OCI-LY1 (cell line): ENCODE measurements around the gene SLC25A21.

Experiments
- H2AFZ ChIP-seq: fragments of 200-600 bp; sonication (generic), shearing (Covaris generic); 2 replicates; pipeline ENCODE4 v1.6.0; 2014; ENCODE audit warnings: antibody characterized with exemption, mild to moderate bottlenecking, low read length
- H3F3A ChIP-seq: fragments of 200-600 bp; sonication (generic), shearing (Covaris generic); 2 replicates; pipeline ENCODE4 v1.6.0; 2014; ENCODE audit warnings: mild to moderate bottlenecking, antibody characterized with exemption, low read length, moderate library complexity; ENCODE audit not compliant: insufficient read depth
- H3K27ac ChIP-seq: fragments of 200-600 bp; sonication (generic); 2 replicates; pipeline ENCODE4 v1.5.1; 2014; ENCODE audit warnings: low read length, mixed run types, mild to moderate bottlenecking, low read depth; ENCODE audit not compliant: poor library complexity, severe bottlenecking
- H3K27me3 ChIP-seq: fragments of 200-600 bp; sonication (generic); 2 replicates; pipeline ENCODE4 v1.6.0; 2014; ENCODE audit warnings: antibody characterized with exemption, mild to moderate bottlenecking, low read length, moderate library complexity; ENCODE audit not compliant: insufficient read depth
- H3K36me3 ChIP-seq: fragments of 200-600 bp; sonication (generic); 2 replicates; pipeline ENCODE4 v1.6.1; 2014; ENCODE audit warnings: mild to moderate bottlenecking, antibody characterized with exemption, low read length, moderate library complexity, mixed read lengths; ENCODE audit not compliant: insufficient read depth
- H3K4me1 ChIP-seq: fragments of 200-600 bp; sonication (generic); 2 replicates; pipeline ENCODE4 v1.5.1; 2014; ENCODE audit warnings: mild to moderate bottlenecking, low read length, moderate library complexity; ENCODE audit not compliant: insufficient read depth, severe bottlenecking
- H3K4me2 ChIP-seq: fragments of 200-600 bp; sonication (generic), shearing (Covaris generic); 2 replicates; pipeline ENCODE4 v1.6.1; 2014; ENCODE audit warnings: low read length
- H3K4me3 ChIP-seq: fragments of 200-600 bp; sonication (generic); 2 replicates; pipeline ENCODE4 v1.5.1; 2014; ENCODE audit warnings: low read length, low read depth, mild to moderate bottlenecking, mixed read lengths; ENCODE audit not compliant: poor library complexity, severe bottlenecking
- H3K79me2 ChIP-seq: fragments of 200-600 bp; shearing (Covaris generic); 2 replicates; pipeline ENCODE4 v1.6.1; 2016; ENCODE audit warnings: mixed run types, low read length, mixed read lengths; ENCODE audit not compliant: insufficient read depth
- H3K9ac ChIP-seq: fragments of 200-600 bp; sonication (generic), shearing (Covaris generic); 2 replicates; pipeline ENCODE4 v1.6.1; 2014; ENCODE audit warnings: mild to moderate bottlenecking, low read length, mixed read lengths
- H3K9me2 ChIP-seq: fragments of 200-600 bp; sonication (generic), shearing (Covaris generic); 2 replicates; pipeline ENCODE4 v1.6.1; 2014; ENCODE audit warnings: low read depth, mild to moderate bottlenecking, low read length, mixed read lengths
- H3K9me3 ChIP-seq: fragments of 200-600 bp; shearing (Covaris generic); 2 replicates; pipeline ENCODE4 v1.6.1; 2014; ENCODE audit warnings: low read length, mixed read lengths
- H4K20me1 ChIP-seq: fragments of 200-600 bp; sonication (generic), shearing (Covaris generic); 2 replicates; pipeline ENCODE4 v1.6.0; 2016; ENCODE audit warnings: mild to moderate bottlenecking, low read length; ENCODE audit not compliant: insufficient read depth
- CTCF ChIP-seq: fragments of 200-600 bp; sonication (generic), shearing (Covaris generic); IDR thresholded peaks from 2 replicates; pipeline ENCODE4 v1.5.1; 2017; ENCODE audit warnings: mild to moderate bottlenecking, antibody characterized with exemption, low read length, moderate library complexity, mixed read lengths
- EZH2 ChIP-seq: fragments of 200-600 bp; sonication (generic), shearing (Covaris generic); IDR thresholded peaks from 2 replicates; pipeline ENCODE4 v1.8.0; 2017; ENCODE audit warnings: borderline replicate concordance, mixed run types, mild to moderate bottlenecking, antibody characterized with exemption, low read length, moderate library complexity, mixed read lengths

Gene SLC25A21

DNA sequence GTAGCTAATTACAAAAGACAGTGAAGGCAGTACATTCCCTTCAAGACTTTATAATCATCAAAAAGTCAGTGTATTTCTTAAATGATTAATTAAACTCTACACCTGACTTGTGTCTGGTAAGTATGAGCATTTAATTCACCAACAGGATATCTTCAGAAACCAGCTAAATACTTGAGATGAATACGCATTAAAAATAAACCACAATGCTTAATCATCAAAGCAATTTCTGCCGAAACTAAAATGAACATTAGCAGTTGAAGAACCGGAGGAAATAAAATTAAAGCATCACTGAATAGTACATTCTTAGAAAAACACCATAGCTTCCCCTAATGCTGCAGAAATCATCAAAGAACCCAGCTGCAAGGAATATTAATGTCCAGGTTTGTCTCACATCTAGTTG is 32.7 kb downstream of the SLC25A21 start:
- Histone ChIP-seq H4K20me1 (no peaks in the 10 kb centered on the region), H3K4me3 (no peak overlapping the region), H3K9ac (no peak overlapping the region), H3F3A (no peaks in the 10 kb centered on the region), H3K9me2 (no peaks in the 10 kb centered on the region), H2AFZ (no peak overlapping the region), H3K79me2 (no peaks in the 10 kb centered on the region), H3K4me2 (no peak overlapping the region), H3K4me1 (no peaks in the 10 kb centered on the region), H3K36me3 (no peaks in the 10 kb centered on the region), H3K27me3 (no peaks in the 10 kb centered on the region), H3K9me3 (no peaks in the 10 kb centered on the region), H3K27ac (no peak overlapping the region)
- TF ChIP-seq EZH2 (no peak), CTCF (no peak)

- H3K9me2 ChIP-seq = no peaks in the 10 kb centered on the region
- no peaks in the 10 kb centered on the region for H3K4me1 ChIP-seq
- no peak overlapping the region for H3K4me3 ChIP-seq
- H3K36me3 ChIP-seq = no peaks in the 10 kb centered on the region
- no peak overlapping the region for H3K27ac ChIP-seq
- H3K27me3 ChIP-seq = no peaks in the 10 kb centered on the region
- H3K4me2 ChIP-seq = no peak overlapping the region
- H3K9me3 ChIP-seq = no peaks in the 10 kb centered on the region
- H3K79me2 ChIP-seq = no peaks in the 10 kb centered on the region
- TF ChIP-seq CTCF (no peak), EZH2 (no peak)
- no peaks in the 10 kb centered on the region for H3F3A ChIP-seq
- no peaks in the 10 kb centered on the region for H4K20me1 ChIP-seq
- H3K9ac ChIP-seq = no peak overlapping the region
- H2AFZ ChIP-seq = no peak overlapping the region
These were observed 33.5 kb downstream of the SLC25A21 start for GRCh38 chr14:37138898-37139297.

GRCh38 chr14:37133284-37133913 is 39.0 kb downstream of the SLC25A21 start:
- H4K20me1 ChIP-seq = no peaks in the 10 kb centered on the region
- no peak overlapping the region for H2AFZ ChIP-seq

More at GRCh38 chr14:37133284-37133913, 39.0 kb downstream of the SLC25A21 start:
- Histone ChIP-seq H3K79me2 (no peaks in the 10 kb centered on the region), H3K27me3 (no peaks in the 10 kb centered on the region), H3K9ac (no peak overlapping the region), H3K36me3 (no peaks in the 10 kb centered on the region), H3K4me2 (no peak overlapping the region), H3K4me3 (no peak overlapping the region), H3K9me2 (no peaks in the 10 kb centered on the region), H3K4me1 (no peaks in the 10 kb centered on the region), H3K9me3 (no peaks in the 10 kb centered on the region), H3K27ac (no peak overlapping the region), H3F3A (no peaks in the 10 kb centered on the region)
- TF ChIP-seq EZH2 (no peak), CTCF (no peak)
